NCI-H1048 (cell line): Measurements from ENCODE around the gene MAGI1.

Experiments
- DNase-seq: peaks from one replicate; lab custom pipeline; 2025; lab: John Stamatoyannopoulos, UW

MAGI1 gene

DNA sequence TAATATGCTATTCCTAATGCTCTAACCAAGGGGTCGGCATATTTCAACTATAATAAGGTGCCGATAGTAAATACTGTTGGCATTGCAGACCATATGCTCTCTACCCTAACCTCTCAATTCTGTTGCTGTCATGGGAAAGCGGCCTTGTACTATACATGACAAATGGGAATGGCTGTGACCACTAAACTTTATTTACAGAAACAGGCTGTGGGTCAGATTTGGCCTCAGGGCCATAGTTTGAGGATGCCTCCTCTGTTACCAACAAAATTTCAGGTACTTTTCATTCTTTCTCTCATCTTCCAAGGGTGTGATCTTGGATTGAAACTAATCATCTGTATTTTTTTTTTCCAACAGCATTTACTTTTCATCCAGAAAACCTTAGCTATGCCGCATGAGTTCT is 242.0 kb downstream of the MAGI1 start:
- no peak for DNase-seq

DNA sequence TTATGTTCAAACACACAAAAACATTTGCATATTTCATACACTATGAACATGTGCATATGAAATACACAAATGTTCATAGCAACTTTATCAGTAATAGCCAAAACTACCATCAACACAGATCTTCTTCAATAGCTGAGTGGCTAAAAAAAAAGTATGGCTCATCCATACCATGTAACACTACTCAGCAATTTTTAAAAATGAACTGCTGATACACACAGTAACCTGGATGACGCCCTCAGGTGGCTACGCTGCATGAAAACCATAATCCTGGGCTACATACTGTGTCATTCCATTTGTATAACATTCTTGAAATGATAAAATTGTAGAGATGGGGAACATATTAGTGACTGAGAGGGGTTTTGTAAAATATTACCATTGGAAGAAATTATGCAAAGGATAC is 243.6 kb downstream of the MAGI1 start:
- DNase-seq: no peak

DNA sequence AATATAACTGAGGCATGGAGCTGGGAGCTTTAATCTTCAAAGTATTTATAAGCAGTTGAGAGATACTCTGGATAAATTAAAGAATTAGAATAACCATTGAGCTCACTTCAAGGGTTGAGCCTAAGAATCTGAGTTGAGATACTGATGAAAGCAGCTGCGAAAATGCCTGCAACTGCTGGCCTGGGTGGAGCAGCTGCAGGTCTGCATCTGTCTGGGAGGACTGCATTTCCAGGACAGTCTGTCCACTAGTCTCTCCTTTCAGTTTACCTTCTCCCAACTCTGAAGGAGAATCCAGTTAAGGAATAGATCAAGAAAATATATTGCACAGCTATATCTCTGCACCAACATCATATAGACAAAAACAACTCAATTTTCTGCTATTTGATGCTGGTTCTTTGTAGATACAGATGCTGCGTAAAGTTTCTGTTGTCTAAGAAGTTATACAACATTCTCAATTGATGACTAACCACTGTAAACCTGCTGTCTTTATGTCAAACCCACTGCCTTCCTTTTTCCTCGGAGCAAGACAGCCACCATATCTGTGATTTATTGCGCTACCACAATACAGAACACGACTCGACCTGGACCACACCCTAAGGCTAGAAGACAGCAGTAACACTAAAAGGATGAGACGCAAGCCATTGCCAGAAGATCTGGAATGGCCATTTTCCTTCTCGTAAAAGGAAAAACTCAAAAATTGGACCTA is 245.1 kb downstream of the MAGI1 start:
- DNase-seq: no peak

DNA sequence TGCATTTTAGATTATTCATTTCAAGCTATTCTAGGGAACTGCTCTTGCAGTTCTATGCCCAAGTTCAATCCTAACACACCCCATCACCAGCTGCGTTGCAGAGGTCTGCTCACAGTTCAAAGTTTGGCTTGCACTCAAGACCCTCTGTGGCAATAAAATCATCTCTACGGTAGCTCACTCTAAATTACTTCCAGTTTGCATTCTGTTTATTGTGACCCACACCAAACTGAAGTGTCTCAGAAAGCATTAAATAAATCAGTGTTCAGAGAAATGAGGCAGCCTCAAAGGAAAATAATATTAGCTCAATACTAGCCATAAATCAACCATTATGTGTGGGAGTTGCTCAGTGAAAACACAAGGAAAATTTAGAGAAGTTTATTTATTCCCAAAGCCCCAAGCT is 250.3 kb downstream of the MAGI1 start:
- DNase-seq: no peak

DNA sequence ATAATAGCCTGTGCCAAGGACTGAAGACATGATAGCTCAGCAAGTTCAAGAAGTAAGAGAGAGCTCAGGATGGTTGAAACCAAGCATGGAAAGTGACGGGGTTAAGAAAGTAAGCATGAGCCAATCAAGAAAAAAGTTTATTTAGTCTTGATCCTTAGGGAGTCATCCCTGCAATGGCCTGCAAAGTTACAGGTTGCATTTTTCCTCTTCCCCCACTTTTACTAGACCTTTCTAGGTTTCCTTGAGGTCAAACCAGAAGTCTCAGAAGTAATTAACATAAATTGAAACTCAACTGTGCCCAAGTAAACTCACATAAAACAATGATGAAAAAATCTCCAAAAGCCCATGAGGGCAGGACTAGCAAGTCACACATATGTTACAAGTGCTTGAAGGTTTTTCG is 250.9 kb downstream of the MAGI1 start:
- DNase-seq: no peak

DNA sequence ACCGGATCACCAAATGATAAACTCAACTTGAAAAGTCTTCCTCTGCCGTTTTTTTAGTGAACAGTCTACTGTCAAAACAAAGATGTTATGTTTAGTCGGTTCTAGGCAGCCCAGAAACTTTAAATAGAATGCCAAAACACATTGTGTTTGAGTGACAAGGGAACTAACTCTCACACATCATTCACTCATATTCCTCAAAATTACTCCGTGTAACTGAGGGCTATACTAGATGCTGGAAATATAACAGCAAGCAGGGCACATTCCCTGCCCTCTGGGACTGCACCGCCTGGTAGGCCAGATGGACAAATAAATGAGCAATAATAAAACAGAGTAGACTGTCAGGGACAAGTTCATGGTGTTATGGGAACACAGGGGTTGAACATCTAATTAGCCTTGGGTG is 251.4 kb downstream of the MAGI1 start:
- DNase-seq: no peak

DNA sequence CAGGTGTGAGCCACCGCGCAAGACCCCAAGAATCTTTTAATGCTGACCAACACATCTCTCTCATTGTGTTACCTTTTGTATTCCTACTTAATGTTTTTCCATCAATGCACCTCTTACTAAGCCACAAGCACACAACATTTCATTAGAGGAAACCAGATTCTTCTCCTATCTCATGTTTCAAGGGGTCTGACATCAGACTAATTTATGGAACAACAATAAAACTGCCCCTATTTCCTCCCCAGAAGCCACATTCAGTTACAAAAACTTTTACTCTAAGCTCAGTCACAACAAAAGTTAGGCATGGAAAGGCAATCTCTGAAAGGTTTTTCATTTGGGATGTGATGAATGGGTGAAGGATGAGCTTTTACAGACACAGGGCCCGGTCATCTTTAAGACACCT is 251.8 kb downstream of the MAGI1 start:
- DNase-seq: no peak

DNA sequence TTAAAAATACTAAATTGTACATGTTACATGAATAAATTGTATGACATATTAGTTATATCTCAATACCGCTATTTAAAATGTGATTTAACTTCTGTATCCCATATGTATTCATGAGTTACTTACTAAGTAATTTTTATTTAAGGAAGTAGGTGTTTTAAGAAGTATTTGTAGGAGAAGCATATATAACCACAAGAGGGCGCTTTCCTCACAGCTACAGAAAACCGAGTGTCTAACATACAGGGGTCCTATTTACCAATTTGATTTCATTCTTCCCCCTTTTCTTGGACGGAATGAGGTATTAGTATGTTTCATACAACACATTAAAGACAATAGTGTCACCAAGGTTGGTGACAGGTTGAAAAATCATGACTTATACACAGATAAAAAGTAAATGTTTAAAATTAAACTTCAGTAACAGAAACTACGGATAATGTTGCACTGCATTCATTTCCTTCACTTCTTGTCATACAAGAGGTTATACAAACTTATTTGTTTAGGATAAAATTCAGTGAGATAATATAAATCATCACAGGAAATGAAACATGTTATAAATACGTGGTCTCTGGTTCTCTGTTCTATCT is 253.6 kb downstream of the MAGI1 start:
- no peak for DNase-seq

DNA sequence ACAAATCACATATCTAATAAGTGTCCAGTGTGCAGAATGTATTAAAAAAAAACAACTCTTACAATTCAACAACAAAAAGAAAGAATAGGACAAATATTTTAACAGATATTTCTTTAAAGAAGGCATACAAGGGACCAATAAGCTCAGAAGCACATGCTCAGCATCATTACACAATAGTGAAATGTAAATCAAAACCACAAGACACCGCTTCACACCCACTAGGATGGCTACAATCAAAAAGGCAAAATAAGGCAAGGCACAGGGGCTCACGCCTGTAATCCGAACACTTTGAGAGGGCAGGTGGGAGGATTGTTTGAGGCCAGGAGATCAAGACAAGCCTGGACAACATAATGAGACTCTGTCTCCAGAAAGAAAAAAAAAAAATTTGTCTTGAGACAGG is 255.6 kb downstream of the MAGI1 start:
- DNase-seq: no peak

DNA sequence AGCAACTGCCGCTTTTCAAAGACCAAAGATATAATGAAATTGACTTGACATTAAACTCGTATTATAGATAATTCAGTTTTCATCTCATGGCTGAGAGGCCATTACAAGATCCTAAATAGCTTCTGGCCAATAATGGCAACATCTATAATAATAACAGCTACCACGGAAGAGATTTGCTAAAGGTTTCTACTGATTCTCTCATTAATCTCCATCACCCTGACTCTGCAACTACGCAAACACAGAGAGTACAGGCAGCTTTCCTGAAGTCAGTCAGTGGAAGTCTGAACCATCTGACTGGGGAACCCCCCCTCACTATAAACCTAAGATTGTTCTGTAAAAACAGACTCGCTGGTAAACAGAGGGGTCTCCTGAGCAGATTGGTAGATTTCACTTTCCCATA is 257.1 kb downstream of the MAGI1 start:
- DNase-seq: no peak

DNA sequence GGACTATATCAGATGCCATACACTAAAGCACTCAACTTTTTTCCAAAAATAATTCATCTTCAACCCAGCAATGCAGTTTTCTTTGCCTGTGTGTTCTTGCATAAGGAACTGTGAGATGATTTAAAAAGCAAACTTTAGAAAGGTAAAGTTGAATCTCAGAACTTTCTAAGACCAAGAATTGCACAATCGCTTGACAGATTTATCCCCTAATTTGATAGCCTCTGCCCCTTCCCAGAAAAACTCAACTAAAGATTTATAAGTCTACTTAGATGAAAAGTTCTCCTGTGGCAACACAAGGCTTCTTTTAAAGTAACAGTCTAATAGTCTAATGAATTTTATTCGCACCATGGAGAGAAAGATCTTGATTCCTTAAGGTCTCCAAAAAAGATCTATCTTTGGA is 259.3 kb downstream of the MAGI1 start:
- DNase-seq: no peak

DNA sequence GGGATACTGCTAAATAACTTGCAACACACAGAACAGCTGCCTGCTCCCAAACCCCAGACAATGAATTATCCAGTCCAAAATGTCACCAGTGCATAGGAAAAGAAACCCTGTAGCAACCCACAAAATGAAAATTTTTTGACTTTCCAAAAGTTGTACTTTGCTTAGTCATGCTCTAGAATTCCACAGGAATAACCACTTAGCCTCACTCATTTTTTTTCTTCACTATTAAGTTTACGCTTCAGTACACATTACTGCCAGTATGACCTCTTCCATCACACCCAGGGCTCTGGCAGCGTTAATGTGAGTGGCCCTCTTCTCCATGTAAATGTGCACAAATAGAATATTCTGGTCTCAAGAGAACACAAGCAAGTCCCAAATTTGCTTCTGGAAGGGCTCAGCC is 259.8 kb downstream of the MAGI1 start:
- no peak for DNase-seq

DNA sequence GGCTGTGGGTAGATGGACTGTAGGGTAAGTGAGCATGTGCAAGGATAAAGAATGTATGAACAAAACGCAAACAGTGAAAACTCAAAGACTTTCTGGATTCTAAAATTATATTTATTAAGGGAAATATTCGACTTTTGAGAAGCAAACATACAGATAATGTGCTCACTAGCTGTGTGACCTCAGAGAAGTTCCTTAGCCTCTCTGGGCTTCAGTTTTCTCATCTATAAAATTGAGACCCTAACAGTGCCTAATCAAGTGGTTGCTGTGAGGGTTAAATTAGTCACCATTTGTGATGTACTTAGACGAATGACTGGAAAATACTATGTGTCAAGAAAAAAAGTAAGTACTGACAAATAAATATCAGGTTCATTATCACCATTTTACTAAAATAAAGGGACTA is 261.7 kb downstream of the MAGI1 start:
- DNase-seq: no peak

DNA sequence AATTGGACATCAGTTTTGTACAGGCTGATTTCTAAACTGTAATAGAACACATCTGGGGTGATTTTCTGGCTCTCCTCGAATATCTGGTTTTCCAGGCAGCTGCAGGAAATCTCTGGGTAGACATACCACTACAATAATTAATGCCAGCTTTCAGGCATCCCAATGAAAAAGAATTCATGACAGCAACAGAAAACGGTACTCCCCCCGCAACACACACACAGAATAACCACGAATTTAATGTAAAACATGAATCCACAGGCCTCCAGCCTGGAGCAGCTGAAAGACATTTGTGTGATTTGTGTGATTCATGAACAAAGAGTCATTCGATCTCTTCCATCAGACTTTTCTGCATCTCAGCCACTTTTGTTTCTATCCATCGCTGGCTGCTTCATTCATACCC is 262.2 kb downstream of the MAGI1 start:
- no peak for DNase-seq

DNA sequence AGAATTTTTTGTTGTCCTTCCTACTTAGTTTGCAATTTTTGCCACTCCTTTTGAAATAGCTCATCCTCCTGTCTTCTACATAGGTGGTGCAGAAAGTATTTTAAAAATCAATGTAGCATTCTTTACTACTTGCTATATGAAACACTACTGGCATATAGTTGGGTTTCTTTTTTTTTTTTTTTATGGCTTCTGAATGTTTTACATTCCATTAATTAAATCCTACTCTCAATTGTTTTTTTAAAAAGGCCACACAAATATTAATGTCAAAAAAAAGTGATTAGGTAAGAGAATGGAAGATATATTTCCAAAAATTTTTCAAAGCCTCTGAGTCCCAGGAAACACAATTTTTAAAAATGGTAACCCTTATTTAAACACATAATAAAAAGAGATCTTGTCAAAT is 262.6 kb downstream of the MAGI1 start:
- DNase-seq: no peak

DNA sequence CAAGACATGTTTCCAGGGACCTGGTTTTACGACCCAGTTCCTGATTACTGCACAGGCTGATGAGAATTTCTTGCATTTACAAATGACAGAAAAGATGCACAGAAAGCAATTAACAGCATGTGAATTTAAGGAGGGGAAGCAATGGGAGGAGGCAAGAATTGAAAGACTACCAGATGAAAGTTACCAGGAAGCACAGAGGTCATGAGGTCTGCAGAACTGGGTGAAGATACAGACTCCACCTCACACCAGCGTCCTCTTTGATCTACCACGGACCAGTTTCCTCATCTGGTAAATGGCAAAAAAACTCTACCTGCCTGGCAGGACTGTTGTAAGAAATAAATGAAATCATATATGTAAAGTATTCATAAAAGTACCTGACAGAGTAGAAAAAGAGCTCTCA is 266.0 kb downstream of the MAGI1 start:
- DNase-seq: no peak

DNA sequence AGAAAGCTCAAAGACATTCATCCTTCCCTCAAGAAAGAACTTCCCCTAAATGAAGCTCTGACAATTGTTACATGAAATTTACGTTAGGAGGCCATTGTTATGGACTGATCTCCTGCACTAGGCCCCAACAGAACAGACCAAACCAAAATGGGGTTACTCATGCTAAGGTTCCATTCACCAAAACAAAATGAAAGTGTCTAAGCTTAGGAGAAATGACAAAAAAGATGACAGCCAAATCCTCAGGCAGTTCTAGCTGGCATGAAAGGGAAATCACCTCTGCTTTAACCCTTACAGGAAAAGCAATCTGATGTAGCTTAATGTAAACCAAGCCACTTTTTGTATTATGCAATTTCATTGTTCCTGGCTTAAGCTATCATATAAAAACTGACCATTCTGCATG is 271.2 kb downstream of the MAGI1 start:
- no peak for DNase-seq

DNA sequence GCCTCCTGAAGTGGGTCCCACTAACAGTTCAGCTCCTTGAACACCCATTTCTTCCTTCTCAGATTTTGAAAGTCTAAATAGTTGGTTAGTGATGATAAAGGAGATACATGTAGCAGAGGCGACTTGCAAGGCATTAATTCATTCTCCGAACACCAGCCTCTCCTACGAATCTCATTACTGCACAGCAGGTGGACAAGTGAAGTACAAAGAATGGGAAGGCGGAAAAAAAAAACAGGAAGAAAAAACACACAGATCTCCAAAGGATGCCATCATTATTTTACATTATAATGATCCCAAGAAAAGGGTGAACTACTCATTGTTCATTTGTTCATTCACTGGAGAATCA is 276.5 kb downstream of the MAGI1 start:
- no peak for DNase-seq

DNA sequence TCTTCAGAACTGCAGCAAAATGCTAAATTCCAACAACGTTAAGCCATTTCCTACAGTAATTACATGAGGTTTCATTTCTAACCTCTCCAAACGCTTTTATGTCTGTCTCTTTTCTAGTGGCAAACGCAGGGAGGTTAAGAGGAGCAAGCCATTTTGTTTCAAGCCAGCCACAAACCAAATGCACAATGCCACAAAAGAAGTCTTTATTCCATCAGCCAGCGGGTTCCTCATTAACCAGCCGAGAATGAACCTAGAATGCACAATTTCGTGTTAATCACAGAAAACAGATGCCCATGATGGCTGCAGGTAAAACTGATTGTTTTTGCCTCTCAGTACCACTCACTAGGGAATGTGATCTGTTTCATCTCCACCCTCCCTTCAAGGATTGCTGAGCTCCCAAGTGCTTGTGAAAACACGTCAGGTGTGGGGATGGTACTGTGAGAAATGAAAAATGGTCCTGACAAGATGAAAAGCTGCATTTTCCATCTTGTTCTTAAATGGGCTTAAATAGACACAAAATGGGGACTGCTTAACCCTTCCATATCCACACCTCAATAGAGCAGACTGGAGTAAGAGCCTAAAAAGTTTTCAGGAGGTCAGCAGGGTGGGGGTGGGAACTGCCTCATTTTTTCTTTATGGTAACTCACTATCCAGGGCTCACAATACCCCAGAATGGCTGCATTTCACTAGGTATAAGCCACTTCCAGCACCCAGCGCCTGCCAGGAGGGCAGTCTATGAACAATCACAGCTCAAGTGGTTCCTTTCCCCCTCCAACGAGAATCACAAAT is 277.1 kb downstream of the MAGI1 start:
- DNase-seq: no peak

DNA sequence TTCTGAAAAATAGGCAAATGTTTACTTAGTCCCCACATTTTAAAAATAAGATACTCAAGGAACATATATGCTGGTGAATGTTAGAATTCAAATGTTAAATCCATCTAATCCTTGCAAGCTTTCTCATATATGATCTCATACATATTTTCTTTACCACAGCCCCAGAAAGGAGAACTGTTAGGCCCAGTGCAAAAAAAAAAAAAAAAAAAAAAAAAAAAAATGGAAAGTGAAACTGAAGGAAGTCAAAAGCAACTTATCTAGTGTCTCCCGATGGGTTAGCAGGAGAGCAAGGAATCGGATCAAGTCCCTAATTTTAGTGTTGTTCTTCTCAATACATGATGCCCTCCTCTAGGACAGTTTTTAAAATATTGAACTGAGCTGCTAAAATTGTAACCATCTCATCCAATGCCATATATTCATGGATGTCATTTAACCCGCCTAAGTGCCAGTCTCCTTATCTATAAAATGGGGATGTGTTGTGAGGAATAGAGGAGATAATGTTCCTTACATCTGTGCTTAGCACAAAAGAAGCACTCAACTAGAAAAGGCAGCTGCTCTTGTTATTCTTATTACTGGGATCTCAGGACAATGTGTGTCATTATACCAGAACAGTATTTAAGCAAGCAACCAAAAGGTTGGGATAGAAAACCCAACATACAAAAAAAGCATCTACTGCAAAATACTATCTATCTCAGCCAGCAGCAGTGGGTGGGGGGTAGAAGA is 279.7 kb downstream of the MAGI1 start:
- no peak for DNase-seq

DNA sequence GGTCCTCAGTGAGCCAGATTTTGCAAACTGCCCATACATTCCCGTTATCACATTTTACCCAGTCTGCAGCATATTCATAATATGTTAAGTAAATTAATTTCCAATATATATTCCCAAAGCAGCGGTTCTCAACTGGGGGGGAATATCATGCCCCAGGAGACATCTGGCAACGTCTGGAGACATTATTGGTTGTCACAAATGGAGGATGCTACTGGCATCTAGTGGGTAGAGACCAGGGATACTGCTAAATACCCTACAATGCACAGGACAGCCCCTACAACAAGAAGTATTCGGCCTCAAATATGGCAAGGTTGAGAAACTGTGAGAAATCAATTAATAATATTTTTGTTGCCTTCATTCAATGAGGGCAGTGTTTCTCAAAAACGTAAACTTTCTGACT is 280.3 kb downstream of the MAGI1 start:
- no peak for DNase-seq

DNA sequence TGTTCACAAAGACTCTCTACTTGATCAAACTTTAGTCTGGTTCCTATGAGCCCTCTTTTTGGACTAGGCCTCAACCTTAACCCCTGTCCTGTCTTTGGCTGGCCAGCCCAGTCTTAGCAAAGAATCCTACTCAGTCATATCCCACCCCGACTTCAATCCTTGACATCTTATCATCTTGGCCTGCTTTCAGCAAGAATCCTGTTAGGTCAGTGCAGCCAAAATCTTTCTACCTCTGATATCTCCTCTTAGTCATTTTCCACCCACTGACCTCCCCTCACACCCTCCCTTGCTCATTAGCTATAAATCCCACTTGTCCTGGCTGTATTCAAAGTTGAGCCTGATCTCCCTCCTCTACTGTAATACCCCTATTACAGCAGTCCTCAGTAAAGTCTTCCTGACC is 286.1 kb downstream of the MAGI1 start:
- DNase-seq: no peak

DNA sequence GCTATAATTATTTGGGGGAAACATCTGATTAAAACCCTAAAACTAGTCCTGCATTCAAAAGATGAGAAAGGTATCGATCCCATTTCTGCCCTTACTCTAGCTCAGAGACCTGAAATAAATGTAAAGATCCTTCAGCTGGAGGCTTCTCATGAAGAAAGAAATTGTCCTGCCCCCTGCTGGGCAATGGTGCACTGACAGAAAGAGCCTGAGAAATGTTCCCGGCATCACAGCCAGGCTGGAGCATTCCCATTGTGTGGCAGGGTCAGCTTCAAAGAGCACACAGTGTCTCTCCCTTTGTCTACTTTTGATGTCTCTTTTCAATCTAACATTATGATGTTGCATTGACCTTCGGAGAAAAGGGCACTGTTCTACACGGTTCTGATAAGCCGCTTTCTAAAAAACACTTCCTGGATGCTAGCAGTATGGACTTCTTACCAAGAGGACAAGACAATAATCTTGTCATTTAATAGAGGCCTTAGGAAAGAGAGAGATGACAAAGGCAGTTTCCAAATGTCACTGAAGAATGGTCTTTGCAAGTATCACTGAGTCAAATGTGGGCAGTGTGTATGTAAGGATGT is 287.5 kb downstream of the MAGI1 start:
- peak; percentile 15 for DNase-seq
